ENCODE results near the gene MYO15B.

MYO15B gene

GRCh38 chr17:75558666-75559530 lies 28.7 kb upstream of the MYO15B start:
- DNase-seq (ENCODE audit: low read depth in 3 of 3) = no peak

DNA sequence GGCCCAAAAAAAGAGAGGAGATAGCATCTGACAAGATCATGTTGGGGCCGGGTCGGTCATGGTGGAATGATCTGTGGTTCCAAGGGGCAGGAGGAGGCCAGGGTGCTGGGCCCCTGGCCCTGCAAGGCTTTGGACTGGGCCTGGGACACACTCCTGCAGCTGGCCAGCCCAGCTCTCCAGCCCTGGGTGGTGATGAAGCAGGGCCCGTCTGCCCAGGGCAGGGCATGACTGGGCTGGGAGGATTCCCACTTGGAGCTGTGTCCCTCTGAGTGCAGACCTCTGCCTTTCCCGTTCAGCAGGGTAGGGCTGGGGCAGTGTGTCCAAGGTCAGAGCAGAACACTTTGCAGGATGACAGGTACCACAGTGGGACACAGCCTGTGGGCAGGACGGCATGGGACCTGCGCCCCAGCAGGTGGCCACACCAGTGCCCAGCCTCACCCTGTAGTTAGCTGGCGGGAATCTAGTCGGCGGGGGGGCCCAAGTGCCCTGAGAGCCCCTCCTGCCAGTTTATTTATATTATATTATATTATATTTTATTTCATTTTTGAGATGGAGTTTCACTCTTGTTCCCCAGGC lies 27.6 kb upstream of the MYO15B start:
- no peak for DNase-seq (ENCODE audit: low read depth in 3 of 3)

GRCh38 chr17:75561927-75562603 lies 25.5 kb upstream of the MYO15B start:
- no peak for DNase-seq (ENCODE audit: low read depth in 3 of 3)

DNA sequence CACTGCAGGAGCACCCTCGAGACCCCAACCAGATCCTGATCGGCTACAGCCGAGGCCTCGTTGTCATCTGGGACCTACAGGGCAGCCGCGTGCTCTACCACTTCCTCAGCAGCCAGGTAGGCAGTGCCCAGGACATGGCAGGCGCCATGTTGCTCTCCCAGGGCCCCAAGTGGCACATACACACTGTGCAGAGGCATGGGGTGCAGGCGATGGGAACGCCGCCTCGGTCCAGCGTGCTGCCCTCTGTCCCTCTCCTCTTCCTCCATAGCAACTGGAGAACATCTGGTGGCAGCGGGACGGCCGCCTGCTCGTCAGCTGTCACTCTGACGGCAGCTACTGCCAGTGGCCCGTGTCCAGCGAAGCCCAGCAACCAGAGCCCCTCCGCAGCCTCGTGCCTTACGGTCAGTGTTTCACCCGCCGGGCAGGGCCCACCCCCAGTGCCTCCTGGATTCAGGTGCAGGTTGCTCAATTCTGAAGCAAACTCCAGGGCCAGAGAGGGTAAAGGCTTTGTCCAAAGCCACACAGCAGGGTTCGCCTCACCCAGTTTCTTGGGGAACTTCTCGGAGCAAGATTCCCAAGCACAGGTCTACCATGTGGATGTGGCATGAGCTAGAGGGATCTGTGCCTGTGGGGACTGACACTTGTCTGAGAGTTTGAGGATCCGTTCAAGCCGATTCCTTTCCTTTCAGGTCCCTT lies 24.4 kb upstream of the MYO15B start:
- no peak for DNase-seq (ENCODE audit: low read depth in 3 of 3)

DNA sequence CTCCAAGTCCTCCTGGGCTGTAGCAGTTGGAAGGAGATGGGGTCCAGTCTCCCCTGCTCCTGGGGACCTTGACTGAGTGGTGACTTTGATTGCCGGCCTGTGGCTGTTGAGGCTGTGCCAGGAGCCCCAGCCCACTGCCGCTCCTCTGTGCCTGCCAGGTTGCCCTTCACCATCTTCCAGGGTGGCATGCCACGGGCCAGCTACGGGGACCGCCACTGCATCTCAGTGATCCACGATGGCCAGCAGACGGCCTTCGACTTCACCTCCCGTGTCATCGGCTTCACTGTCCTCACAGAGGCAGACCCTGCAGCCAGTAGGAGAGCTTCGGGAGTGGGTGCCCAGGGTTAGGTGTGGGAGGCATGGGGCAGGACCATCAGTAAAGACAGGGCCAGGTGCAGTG lies 23.4 kb upstream of the MYO15B start:
- no peak for DNase-seq (ENCODE audit: low read depth in 3 of 3)

DNA sequence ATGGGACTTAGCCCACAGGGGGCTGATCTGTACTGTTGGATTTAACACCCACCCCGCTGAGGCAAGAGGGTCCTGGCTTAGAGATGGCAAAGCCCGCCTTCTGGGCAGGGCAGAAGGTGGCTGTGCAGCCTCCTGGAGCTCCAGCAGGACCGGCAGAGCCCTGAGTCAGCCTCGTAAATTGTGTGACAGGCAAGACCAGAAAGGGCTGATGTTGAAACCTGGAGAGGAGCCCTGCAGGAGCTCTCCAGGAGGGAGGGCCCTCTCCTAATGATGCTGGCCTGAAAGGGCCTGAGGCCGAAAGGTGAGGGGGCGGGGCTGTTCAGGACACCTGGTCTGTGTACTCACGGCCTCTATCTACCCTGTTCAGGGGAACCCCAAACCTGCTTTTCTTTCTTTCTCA lies 22.5 kb upstream of the MYO15B start:
- no peak for DNase-seq (ENCODE audit: low read depth in 3 of 3)

DNA sequence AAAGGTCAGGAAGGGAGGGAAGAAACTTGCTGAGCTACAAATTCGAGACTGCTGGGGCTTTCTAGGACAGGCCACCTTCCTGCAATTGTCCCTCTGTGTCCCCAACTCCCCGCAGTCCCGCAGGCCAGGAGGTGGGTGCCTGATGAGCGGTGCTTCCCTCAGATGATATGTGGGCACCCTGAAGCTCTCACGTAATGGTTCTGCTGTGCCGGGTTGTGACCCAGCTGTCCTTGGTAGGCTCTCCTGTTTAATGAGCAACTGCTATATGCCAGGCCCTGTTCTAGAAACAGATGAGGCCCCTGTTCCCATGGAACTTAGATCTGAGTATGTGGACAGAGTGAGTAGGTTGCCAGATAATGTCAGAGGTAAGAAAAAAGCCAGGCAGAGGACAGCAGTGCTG lies 22.0 kb upstream of the MYO15B start:
- no peak for DNase-seq (ENCODE audit: low read depth in 3 of 3)

DNA sequence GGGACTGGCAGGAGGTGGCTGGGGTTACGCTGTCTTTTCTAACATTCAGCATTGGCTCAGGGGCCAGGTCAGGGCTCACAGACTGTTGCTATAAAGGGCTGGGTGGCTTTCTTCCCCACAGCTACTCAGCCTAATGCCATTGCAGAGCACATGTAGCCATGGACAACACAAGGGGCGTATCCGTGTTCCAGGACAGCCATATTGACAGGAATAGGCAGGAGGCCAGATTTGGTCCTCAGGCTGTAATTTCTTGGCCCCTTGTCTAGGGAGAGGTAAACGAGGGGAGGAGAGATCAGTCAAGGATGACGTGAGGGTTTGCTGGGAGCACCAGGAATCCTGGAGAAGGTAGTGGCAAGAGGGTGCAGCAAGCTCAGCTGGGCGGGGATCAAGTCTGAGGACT lies 21.2 kb upstream of the MYO15B start:
- no peak for DNase-seq (ENCODE audit: low read depth in 3 of 3)

DNA sequence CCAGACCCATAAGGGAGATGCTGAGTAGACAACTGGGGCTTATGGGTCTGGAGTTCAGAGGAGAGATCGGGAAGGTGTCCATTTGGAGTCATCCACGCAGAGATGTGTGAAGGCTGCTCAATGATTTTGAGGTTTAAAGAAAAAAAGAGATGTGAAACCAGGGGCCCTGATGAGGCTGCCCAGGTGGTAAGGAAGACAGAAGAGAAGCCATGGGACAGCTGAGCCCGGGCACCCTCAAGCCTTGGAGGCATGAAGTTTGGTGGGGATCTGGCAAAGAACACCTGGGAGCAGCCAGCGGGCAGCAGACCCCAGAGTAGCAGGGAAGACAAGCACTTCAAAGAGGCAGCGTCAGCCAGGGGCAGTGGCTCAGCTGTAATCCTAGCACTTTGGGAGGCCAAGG lies 20.8 kb upstream of the MYO15B start:
- DNase-seq (ENCODE audit: low read depth in 3 of 3) = no peak

GRCh38 chr17:75568412-75569255 lies 19.0 kb upstream of the MYO15B start:
- no peak for DNase-seq (ENCODE audit: low read depth in 3 of 3)

DNA sequence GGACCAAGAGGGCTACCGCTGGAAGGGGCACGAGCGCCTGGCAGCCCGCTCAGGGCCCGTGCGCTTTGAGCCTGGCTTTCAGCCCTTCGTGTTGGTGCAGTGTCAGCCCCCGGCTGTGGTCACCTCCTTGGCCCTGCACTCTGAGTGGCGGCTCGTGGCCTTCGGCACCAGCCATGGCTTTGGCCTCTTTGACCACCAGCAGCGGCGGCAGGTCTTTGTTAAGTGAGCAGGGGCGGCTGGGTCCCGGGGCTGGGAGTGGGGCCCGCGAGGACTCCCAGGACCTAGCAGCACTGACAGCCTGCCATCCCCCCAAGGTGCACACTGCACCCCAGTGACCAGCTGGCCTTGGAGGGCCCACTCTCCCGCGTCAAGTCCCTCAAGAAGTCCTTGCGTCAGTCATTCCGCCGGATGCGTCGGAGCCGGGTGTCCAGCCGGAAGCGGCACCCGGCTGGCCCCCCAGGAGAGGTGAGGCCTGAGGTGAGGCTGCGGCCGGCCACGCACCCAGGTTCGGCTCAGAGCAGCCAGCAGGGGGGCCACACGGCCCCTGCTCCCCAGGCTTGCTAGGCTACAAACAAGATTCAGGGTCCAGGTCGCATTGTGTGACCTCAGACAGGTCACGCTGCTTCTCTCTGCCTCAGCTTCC lies 17.4 kb upstream of the MYO15B start:
- DNase-seq (ENCODE audit: low read depth in 3 of 3) = no peak

DNA sequence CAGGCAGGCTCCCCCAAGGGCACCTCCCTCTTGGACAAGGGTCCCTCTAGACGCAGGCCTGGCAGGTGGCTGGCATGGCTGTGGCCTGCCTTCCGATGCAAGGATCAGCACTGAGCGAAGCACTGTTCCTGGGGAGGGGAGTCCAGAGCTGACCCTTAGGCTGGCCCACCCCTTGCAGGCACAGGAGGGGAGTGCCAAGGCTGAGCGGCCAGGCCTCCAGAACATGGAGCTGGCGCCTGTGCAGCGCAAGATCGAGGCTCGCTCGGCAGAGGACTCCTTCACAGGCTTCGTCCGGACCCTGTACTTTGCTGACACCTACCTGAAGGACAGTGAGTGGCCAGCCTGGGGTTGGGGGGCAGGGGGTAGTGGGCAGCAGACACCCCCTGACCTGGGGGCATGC lies 16.8 kb upstream of the MYO15B start:
- DNase-seq (ENCODE audit: low read depth in 3 of 3) = no peak

DNA sequence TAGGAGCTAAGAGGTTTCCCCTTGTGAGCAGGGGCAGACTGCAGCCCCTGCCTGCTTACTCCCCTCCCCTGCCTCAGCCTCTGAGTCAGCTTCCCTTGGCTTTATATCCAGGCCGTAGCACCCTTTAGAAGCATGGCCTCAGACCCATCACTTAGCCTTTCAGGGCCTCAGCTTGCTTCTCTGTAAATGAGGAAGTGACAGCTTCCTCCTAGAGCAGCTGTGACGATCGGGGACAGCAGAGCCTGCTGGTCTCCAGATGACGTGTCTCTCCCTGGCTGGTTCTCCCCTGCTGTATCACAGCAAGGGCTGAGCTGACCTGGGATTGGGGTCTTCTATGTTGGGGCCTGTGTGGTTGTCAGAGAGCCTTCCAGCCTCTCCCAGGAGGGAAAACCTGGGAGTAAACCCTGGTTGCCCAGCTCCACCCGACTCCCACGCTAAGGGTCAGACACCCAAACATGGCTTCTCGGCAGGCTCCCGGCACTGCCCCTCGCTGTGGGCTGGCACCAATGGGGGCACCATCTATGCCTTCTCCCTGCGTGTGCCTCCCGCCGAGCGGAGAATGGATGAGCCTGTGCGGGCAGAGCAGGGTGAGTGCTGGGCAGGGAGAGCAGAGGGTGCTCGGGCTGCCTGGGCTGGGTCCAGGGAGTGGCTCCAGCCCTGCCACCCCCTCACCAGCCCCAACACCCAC lies 16.3 kb upstream of the MYO15B start:
- DNase-seq (ENCODE audit: low read depth in 3 of 3) = no peak

GRCh38 chr17:75571885-75572215 lies 15.8 kb upstream of the MYO15B start:
- no peak for DNase-seq (ENCODE audit: low read depth in 3 of 3)

- DNase-seq (ENCODE audit: low read depth in 3 of 3) = no peak
Observed at GRCh38 chr17:75572713-75573539, 14.7 kb upstream of the MYO15B start.

DNA sequence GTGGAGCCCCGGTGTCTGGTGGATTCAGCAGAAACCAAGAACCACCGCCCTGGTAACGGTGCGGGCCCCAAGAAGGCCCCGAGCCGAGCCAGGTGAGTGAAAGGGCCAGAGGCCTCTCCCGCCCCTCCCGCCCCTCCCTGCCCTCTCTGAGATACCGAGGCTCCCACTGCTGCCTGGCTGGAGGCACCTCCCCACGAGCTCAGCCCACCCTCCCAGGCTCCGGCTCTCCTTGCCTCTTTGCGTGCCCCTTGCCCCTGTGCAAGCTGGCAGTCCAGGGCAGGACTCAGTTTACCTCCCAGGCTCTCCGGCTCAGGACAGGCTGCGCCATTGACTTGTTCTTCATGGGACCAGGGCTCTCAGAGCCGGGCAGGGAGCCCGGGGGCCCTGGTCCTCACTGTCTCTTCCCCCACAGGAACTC lies 14.1 kb upstream of the MYO15B start:
- DNase-seq (ENCODE audit: low read depth in 3 of 3) = no peak

GRCh38 chr17:75573994-75574393 lies 13.6 kb upstream of the MYO15B start:
- DNase-seq (ENCODE audit: low read depth in 3 of 3) = no peak

GRCh38 chr17:75574404-75575036 lies 13.1 kb upstream of the MYO15B start:
- no peak for DNase-seq (ENCODE audit: low read depth in 3 of 3)

- no peak for DNase-seq (ENCODE audit: low read depth in 3 of 3)
Observed at GRCh38 chr17:75575197-75575596, 12.4 kb upstream of the MYO15B start.
